Endodermal cell (in vitro differentiated cells): ENCODE results near the gene LRP5. TPM values are rescaled to one million over a fixed set of nuclear protein-coding genes. Genes with fewer than 3 reads are reported as not detected.
A peak's percentile ranks its signal among the peaks of the same experiment; 100 is the strongest.
"Not testable (repeated sequence)": the region's sequence is repeated elsewhere in the genome, so short reads cannot be mapped to it uniquely, and the experiment has no call there.

Experiments
- DNase-seq: peaks from one replicate; pipeline ENCODE4 v3.0.0-alpha.2; 2017
- H3K27ac ChIP-seq: 2 replicates; pipeline ENCODE4 v1.5.1; 2013; ENCODE audit warnings: mild to moderate bottlenecking, low read depth, low read length, moderate library complexity
- H3K27me3 ChIP-seq: 2 replicates; pipeline ENCODE4 v1.6.1; 2013; ENCODE audit warnings: mild to moderate bottlenecking, low read length, moderate library complexity; ENCODE audit not compliant: insufficient read depth, control insufficient read depth, poor library complexity, severe bottlenecking
- H3K36me3 ChIP-seq: 2 replicates; pipeline ENCODE4 v1.7.0; 2013; ENCODE audit warnings: mild to moderate bottlenecking, low read length, moderate library complexity; ENCODE audit not compliant: control insufficient read depth, insufficient read depth
- H3K4me1 ChIP-seq: one replicate; pipeline ENCODE4 v1.7.0; 2013; ENCODE audit warnings: low read length; ENCODE audit not compliant: control insufficient read depth, insufficient read depth
- H3K4me3 ChIP-seq: 2 replicates; pipeline ENCODE4 v1.5.1; 2013; ENCODE audit warnings: mild to moderate bottlenecking, low read length, moderate library complexity
- H3K9ac ChIP-seq: 2 replicates; pipeline ENCODE4 v1.6.1; 2013; ENCODE audit warnings: mild to moderate bottlenecking, low read length, moderate library complexity; ENCODE audit not compliant: poor library complexity, severe bottlenecking; ENCODE audit errors: extremely low read depth
- H3K9me3 ChIP-seq: 2 replicates; pipeline ENCODE4 v1.6.1; 2013; ENCODE audit warnings: mild to moderate bottlenecking, low read length, moderate library complexity; ENCODE audit not compliant: control insufficient read depth
- H3K27ac Mint-ChIP-seq: 2 replicates; pipeline ENCODE4 v1.8.0; 2020; ENCODE audit warnings: mixed read lengths
- H3K27me3 Mint-ChIP-seq: 2 replicates; pipeline ENCODE4 v1.8.0; 2021; ENCODE audit warnings: mild to moderate bottlenecking, mixed read lengths; ENCODE audit not compliant: insufficient read depth
- H3K36me3 Mint-ChIP-seq: 2 replicates; pipeline ENCODE4 v1.8.0; 2020; ENCODE audit warnings: low read depth, mixed read lengths
- H3K4me1 Mint-ChIP-seq: 2 replicates; pipeline ENCODE4 v1.8.0; 2020; ENCODE audit warnings: mixed read lengths
- H3K4me3 Mint-ChIP-seq: 2 replicates; pipeline ENCODE4 v1.8.0; 2020; ENCODE audit warnings: mild to moderate bottlenecking, moderate library complexity, mixed read lengths
- H3K9me3 Mint-ChIP-seq: 2 replicates; pipeline ENCODE4 v1.8.0; 2020; ENCODE audit warnings: mild to moderate bottlenecking, mixed read lengths
- WGBS, 2 experiments: methylation state at CpG; one replicate each; pipeline versions ENCODE4 v1.1.5 to v1.1.7; 2013; ENCODE audit warnings: missing lambda C conversion rate in 2 of 2, mixed read lengths in 1 of 2; ENCODE audit not compliant: insufficient coverage in 1 of 2, insufficient read length in 1 of 2; 5-methylcytosine and 5-hydroxymethylcytosine counted together
- total RNA-seq, 2 donors: library from RNA; stranded (reverse); fragmentation: NEBNext Ultra II Directional in 1 of 2; extraction: Animal tissue kit (Norgen Biotek cat#: 25700) in 1 of 2; gene quantifications; 2 replicates in 1 of 2; 3 replicates in 1 of 2; pipeline ENCODE4 v1.2.1, GENCODE V29; 2021
- TF ChIP-seq, protein P1 (sequence below): fragments of 200-600 bp; sonication (generic); conservative IDR thresholded peaks from 2 replicates; pipeline ENCODE4 v1.5.0; 2021; ENCODE audit warnings: antibody characterized with exemption, mild to moderate bottlenecking

The LRP5 gene
- total RNA-seq, 2 donors from 2014 or later = 58.2 to 64.1 TPM

DNA sequence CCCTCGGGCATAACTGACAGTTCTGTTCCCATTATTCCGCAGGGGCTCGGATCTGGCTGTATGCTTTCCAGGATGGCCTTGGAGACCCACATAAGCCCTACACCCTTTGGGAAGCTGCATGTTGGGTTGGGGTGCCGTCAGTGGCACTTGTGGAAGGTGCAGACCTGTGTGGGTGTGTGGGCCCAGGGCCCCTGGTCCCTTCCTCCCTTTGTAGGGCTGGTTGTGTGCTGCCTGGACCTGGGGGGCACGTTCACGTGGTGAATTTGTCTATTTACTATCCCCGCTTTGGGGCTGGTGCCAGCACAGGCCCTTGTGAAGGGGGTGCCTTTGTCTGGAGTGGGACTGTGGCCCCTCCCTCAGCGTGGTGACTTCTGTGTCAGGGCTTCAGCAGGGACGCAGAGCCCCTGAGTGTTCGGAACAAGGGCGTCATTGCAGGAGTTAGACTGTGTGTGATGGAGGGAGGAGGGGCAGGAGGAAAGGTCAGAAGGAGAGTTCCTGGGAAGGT lies 133.2 kb downstream of the LRP5 start:
- peaks cover 7% of the 10 kb centered on the region for H3K4me1 Mint-ChIP-seq
- no peak overlapping the region for H3K9ac ChIP-seq
- 90 to 97% methylated on average over 7 to 11 of the region's 11 CpGs for WGBS, 2 experiments

DNA sequence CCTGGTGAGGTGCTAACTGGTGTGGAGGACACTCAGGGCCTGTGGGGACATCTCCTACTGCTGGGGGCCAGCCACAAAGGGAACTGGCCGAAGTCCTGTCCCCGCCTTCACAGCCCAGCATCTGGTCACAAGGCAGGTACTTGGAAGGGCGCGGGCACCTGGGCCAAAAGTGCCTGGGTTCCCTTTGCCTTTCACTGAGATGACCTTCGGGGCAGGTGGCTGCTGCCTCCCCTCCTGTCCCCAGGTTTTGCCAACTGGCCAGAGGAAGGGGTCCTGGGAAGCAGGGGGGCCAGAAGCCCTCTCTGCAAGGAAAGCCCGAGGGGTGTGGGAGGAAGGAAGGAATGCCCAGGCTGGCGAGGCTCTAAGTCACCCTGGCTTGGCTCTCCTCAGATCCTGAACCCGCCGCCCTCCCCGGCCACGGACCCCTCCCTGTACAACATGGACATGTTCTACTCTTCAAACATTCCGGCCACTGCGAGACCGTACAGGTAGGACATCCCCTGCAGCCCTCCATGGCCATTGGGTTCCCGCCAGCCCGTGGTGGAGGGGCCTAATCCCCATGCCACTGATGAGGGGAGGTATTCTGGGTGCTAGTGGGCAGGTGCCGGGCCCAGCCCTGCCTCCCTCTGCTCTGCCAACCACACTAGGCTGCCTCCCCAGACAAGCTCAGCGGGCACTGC lies 133.8 kb downstream of the LRP5 start:
- Histone ChIP-seq H3K9me3 (no peaks in the 10 kb centered on the region), H3K36me3 (peaks cover 15% of the 10 kb centered on the region), H3K4me1 (no peaks in the 10 kb centered on the region), H3K4me3 (no peak overlapping the region), H3K27me3 (no peaks in the 10 kb centered on the region), H3K27ac (no peak overlapping the region), H3K9ac (no peak overlapping the region)
- no peak for DNase-seq
- WGBS, 2 experiments = 91 to 97% methylated on average over 6 to 18 of the region's 18 CpGs
- no peaks in the 10 kb centered on the region for H3K9me3 Mint-ChIP-seq
- H3K36me3 Mint-ChIP-seq = peaks cover 40% of the 10 kb centered on the region
- H3K27ac Mint-ChIP-seq = no peak overlapping the region
- TF ChIP-seq, protein P1, sequence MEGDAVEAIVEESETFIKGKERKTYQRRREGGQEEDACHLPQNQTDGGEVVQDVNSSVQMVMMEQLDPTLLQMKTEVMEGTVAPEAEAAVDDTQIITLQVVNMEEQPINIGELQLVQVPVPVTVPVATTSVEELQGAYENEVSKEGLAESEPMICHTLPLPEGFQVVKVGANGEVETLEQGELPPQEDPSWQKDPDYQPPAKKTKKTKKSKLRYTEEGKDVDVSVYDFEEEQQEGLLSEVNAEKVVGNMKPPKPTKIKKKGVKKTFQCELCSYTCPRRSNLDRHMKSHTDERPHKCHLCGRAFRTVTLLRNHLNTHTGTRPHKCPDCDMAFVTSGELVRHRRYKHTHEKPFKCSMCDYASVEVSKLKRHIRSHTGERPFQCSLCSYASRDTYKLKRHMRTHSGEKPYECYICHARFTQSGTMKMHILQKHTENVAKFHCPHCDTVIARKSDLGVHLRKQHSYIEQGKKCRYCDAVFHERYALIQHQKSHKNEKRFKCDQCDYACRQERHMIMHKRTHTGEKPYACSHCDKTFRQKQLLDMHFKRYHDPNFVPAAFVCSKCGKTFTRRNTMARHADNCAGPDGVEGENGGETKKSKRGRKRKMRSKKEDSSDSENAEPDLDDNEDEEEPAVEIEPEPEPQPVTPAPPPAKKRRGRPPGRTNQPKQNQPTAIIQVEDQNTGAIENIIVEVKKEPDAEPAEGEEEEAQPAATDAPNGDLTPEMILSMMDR = no peak
- no peaks in the 10 kb centered on the region for H3K27me3 Mint-ChIP-seq
- H3K4me3 Mint-ChIP-seq = no peak overlapping the region
- H3K4me1 Mint-ChIP-seq = peaks cover 6% of the 10 kb centered on the region

More for the DNA sequence above, 133.2 kb downstream of the LRP5 start:
- Histone ChIP-seq H3K4me1 (no peaks in the 10 kb centered on the region), H3K36me3 (peaks cover 17% of the 10 kb centered on the region), H3K27ac (no peak overlapping the region), H3K4me3 (no peak overlapping the region), H3K9me3 (no peaks in the 10 kb centered on the region), H3K27me3 (no peaks in the 10 kb centered on the region)
- H3K27ac Mint-ChIP-seq = no peak overlapping the region
- TF ChIP-seq, protein P1 = no peak
- H3K27me3 Mint-ChIP-seq = no peaks in the 10 kb centered on the region
- no peak overlapping the region for H3K4me3 Mint-ChIP-seq
- H3K9me3 Mint-ChIP-seq = no peaks in the 10 kb centered on the region
- no peak for DNase-seq
- peaks cover 41% of the 10 kb centered on the region for H3K36me3 Mint-ChIP-seq

DNA sequence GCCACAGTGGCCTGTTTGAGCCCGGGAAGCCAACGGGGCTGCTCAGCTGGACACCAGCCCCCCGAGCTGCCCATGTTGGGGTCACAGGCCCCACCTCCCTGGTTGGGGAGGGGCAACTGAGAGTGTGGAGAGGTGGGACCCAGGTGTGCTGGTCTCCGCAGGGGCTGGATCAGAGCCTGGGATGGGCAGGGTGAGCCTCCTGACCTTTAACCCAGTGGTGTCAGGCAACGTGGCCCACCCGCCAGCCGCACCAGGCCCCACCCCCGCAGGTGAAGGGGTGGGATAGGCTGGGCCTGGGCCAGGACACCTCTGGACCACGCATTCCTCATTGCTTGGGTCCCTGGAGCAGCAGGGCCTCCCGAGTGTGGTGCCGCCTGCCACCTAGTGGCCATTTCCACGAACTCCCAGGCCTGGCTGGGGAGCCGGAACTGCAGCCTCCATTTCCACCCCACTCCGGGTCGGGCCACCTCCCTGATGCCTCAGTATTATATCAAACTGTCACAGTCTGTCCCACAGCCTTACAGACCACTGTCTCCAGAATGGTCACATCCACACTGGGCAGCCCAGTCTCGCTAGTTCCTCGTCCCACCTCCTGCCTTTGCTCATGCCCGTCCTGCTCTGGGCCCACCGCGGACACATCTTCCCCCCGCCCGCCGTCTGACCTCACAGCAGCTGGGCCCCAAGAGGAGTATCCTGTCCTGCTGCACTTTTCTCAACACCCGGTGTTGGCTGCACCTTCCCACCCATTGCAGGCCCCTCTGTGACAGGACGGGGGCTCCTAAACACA lies 134.8 kb downstream of the LRP5 start:
- H3K9ac ChIP-seq = no peak overlapping the region
- no peak overlapping the region for H3K4me3 ChIP-seq
- H3K4me3 Mint-ChIP-seq = no peak overlapping the region
- H3K4me1 Mint-ChIP-seq = peaks cover under 1% of the 10 kb centered on the region
- no peak overlapping the region for H3K27ac Mint-ChIP-seq
- TF ChIP-seq, protein P1 = peak; percentile 97
- H3K9me3 Mint-ChIP-seq = no peaks in the 10 kb centered on the region
- no peak overlapping the region for H3K27ac ChIP-seq
- DNase-seq = peak; percentile 95
- H3K27me3 ChIP-seq = no peaks in the 10 kb centered on the region
- peaks cover 15% of the 10 kb centered on the region for H3K36me3 ChIP-seq
- no peaks in the 10 kb centered on the region for H3K9me3 ChIP-seq
- peaks cover 34% of the 10 kb centered on the region for H3K36me3 Mint-ChIP-seq
- WGBS, 2 experiments = 59 to 60% methylated on average over 12 to 25 of the region's 25 CpGs
- H3K27me3 Mint-ChIP-seq = no peaks in the 10 kb centered on the region
- no peaks in the 10 kb centered on the region for H3K4me1 ChIP-seq

DNA sequence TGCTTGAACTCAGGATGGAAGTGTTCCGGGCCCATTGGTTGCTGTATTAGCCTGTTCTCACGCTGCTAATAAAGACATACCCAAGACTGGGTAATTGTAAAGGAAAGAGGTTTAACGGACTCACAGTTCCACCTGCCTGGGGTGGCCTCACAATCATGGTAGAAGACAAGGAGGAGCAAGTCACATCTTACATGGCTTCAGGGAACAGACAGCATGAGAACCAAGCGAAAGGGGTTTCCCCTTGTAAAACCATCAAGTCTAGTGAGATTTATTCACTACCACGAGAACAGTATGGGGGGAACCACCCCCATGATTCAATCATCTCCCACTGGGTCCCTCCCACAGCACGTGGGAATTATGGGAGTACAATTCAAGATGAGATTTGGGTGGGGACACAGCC lies 135.5 kb downstream of the LRP5 start:
- H3K4me1 ChIP-seq, H3K9me3 ChIP-seq, H3K9ac ChIP-seq, H3K4me3 ChIP-seq, H3K4me3 Mint-ChIP-seq, H3K27ac Mint-ChIP-seq, H3K27ac ChIP-seq, H3K9me3 Mint-ChIP-seq, H3K4me1 Mint-ChIP-seq, DNase-seq, H3K27me3 Mint-ChIP-seq, H3K27me3 ChIP-seq: not testable (repeated sequence)
- peaks cover 15% of the 10 kb centered on the region for H3K36me3 ChIP-seq
- 93 to 100% methylated on average over 3 to 6 of the region's 6 CpGs for WGBS, 2 experiments
- H3K36me3 Mint-ChIP-seq = peaks cover 27% of the 10 kb centered on the region
